ENCODE data around the gene SCD. TPM values are rescaled to one million over a fixed set of nuclear protein-coding genes. Genes with fewer than 3 reads are reported as not detected.

The SCD gene
- total and polyA plus RNA-seq, 9 of the 15 experiments (the other 6 are each of a cell fraction or from before 2014, with no cell fraction given), result 114 to 486 (median 188) TPM

- ATAC-seq (peak; percentile 65), DNase-seq (ENCODE audit: extremely low read depth in 1 of 4, low spot score in 3 of 4) (peak; percentile 47 to 71 (median 53)), FAIRE-seq (peak; percentile 90)
- peaks cover 44% of the 10 kb centered on the region for H3K79me2 ChIP-seq (ENCODE audit: control insufficient read depth, insufficient read depth, low read length)
- no peak overlapping the region; a peak in 1 of 4 replicates for H3K9ac ChIP-seq (ENCODE audit: insufficient read depth in 1 of 2, low read depth in 2 of 2, low read length in 2 of 2)
- CTCF ChIA-PET (ENCODE audit: low intra/inter-chr PET ratio), result no interaction called here
- peaks cover 15% of the 10 kb centered on the region for H4K20me1 ChIP-seq (replicated peaks; ENCODE audit: control insufficient read depth, insufficient read depth, low read length)
- H3K9me3 ChIP-seq (replicated peaks; ENCODE audit: control insufficient read depth, insufficient read depth, low read depth, low read length), result no peaks in the 10 kb centered on the region
- in situ Hi-C loops (cut with MboI) (no loop called here), intact Hi-C loops (cut with micrococcal nuclease) (loop anchor here (2.0 kb wide), 1 partner anchor 14 kb away; no protein-coding TSS in a partner anchor)
- peaks cover 4% of the 10 kb centered on the region for H3K9me1 ChIP-seq (ENCODE audit: control insufficient read depth, insufficient read depth, low read length)
- WGBS (ENCODE audit: insufficient coverage, low coverage, missing lambda C conversion rate), result 8% methylated on average over 2 of the region's 2 CpGs
- no peak overlapping the region for H3K4me3 ChIP-seq
- no peaks in the 10 kb centered on the region for H3K27me3 ChIP-seq (ENCODE audit: control insufficient read depth in 2 of 2, insufficient read depth in 2 of 2, low read length in 2 of 2)
- POLR2A ChIA-PET, result interaction anchor here (0.6 to 8.7 kb wide), 5 partner anchors 8 to 1736 kb away, joined by 3 to 50 read pairs (median 19); partner anchors contain the start of gene SCD
- H3K4me2 ChIP-seq (ENCODE audit: insufficient read depth, low read length), result peak overlapping the region; percentile 38; the same call in 1 of the 2 replicates
- peaks cover 93% of the 10 kb centered on the region for H3K36me3 ChIP-seq (ENCODE audit: control insufficient read depth, insufficient read depth, low read length)
- peaks cover 17 to 23% of the 10 kb centered on the region in 2 experiments for H3K4me1 ChIP-seq (replicated peaks in 1 of 2; ENCODE audit: control insufficient read depth in 2 of 2, insufficient read depth in 2 of 2, low read length in 2 of 2)
- BruUV-seq (replicated peaks), result no TSS peak
- no peak overlapping the region for H2AFZ ChIP-seq (ENCODE audit: low read depth, low read length)
- H3K27ac ChIP-seq (ENCODE audit: extremely low read depth, low read depth, low read length), result peak overlapping the region; percentile 59
- no peak for TF ChIP-seq ZNF609 (CRISPR knock-in tag; IDR thresholded peaks at IDR 0.05; ENCODE audit: borderline replicate concordance)
- TF ChIP-seq ARID3A (IDR thresholded peaks at IDR 0.05; ENCODE audit: borderline replicate concordance, low read depth, low read length), result 0 out of 2 replicates have a peak, but pooled peaks have one; percentile 15
- TF ChIP-seq HIVEP1 (CRISPR knock-in tag; IDR thresholded peaks at IDR 0.05), result no peak
- peak; percentile 23 to 74; a peak in 2 of 4 replicates for TF ChIP-seq MLLT1 (IDR thresholded peaks at IDR 0.05)
- no peak for TF ChIP-seq NEUROD1 (IDR thresholded peaks at IDR 0.05; ENCODE audit: borderline replicate concordance, low read depth, low read length, partially characterized antibody)
- TF ChIP-seq BCLAF1 (IDR thresholded peaks at IDR 0.05; ENCODE audit: borderline replicate concordance in 1 of 2, control insufficient read depth in 1 of 2, low read depth in 2 of 2, low read length in 1 of 2), result no peak
- TF ChIP-seq STAT5A (IDR thresholded peaks at IDR 0.05; ENCODE audit: borderline replicate concordance, low read length), result peak; percentile 56; the same call in 1 of the 2 replicates
- TF ChIP-seq RBM17 (IDR thresholded peaks at IDR 0.05; ENCODE audit: borderline replicate concordance, low read depth, low read length), result no peak
- no peak for TF ChIP-seq ZNF146 (CRISPR knock-in tag; IDR thresholded peaks at IDR 0.05; ENCODE audit: unreplicated experiment)
Measured at GRCh38 chr10:100359030-100359432, 12.0 kb downstream of the SCD start.
